PC-9 (cell line): ENCODE data around the gene TAC4.

ENCODE experiments used
- CTCF ChIP-seq: fragments of 200-600 bp; sonication (generic); conservative IDR thresholded peaks from 2 replicates; pipeline ENCODE4 v1.6.1; 2017; ENCODE audit warnings: mixed run types, antibody characterized with exemption, mild to moderate bottlenecking, moderate library complexity
- EZH2 ChIP-seq: fragments of 200-600 bp; sonication (generic); IDR thresholded peaks from 2 replicates; pipeline ENCODE4 v1.8.0; 2017; ENCODE audit warnings: antibody characterized with exemption, low read depth

- TF ChIP-seq CTCF (no peak), EZH2 (no peak)
Observed at GRCh38 chr17:49798738-49799137, 49.1 kb downstream of the TAC4 start.
